NB4 (cell line): Measurements from ENCODE around the gene SRP9.
"Not testable (repeated sequence)": the region's sequence is repeated elsewhere in the genome, so short reads cannot be mapped to it uniquely, and the experiment has no call there.

ENCODE experiments used
- DNase-seq: peaks from one replicate; pipeline ENCODE4 v3.0.0; 2010; ENCODE audit warnings: low read depth
- H3K4me3 ChIP-seq: one replicate; pipeline ENCODE4 v1.5.1; 2011; ENCODE audit warnings: mild to moderate bottlenecking, low read depth, low read length, moderate library complexity
- CTCF ChIP-seq: IDR thresholded peaks from one replicate; pipeline ENCODE4 v1.5.1; 2012; ENCODE audit warnings: low read depth, low read length
- MAX ChIP-seq: IDR thresholded peaks from 2 replicates; pipeline ENCODE4 v1.6.1; 2011; ENCODE audit warnings: low read depth, low read length
- MYC ChIP-seq: IDR thresholded peaks from 2 replicates; pipeline ENCODE4 v1.6.1; 2011; ENCODE audit warnings: low read depth, low read length
- POLR2A ChIP-seq: IDR thresholded peaks from 2 replicates; pipeline ENCODE4 v1.6.1; 2011; ENCODE audit warnings: mild to moderate bottlenecking; ENCODE audit not compliant: insufficient read length; ENCODE audit errors: extremely low read depth

SRP9 gene

DNA sequence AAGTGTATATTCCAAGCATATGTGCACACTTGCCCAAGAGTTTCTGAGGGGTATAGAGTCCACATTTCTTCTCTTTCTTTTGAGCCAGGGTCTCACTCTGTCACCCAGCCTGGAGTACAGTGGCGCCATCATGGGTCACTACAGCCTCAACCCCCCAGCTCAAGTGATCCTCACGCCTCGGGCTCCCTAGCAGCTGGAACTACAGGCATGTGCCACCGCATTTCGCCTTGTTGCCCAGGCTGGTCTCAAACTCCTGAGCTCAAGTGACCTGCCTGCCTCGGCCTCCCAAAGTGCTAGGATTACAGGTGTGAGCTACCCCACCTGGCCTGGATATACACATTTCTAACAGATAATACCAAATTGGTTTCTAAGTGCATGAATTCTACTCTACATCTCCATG is 17.1 kb upstream of the SRP9 start:
- TF ChIP-seq MYC (no peak), MAX (no peak), CTCF (no peak), POLR2A (no peak)
- H3K4me3 ChIP-seq, result no peak overlapping the region
- DNase-seq, result no peak

- not testable (repeated sequence) for DNase-seq, H3K4me3 ChIP-seq
These were observed 16.2 kb upstream of the SRP9 start for GRCh38 chr1:225761395-225761794.

GRCh38 chr1:225762002-225762441 is 15.6 kb upstream of the SRP9 start:
- H3K4me3 ChIP-seq, result no peak overlapping the region
- TF ChIP-seq MYC, result no peak
- no peak for DNase-seq

DNA sequence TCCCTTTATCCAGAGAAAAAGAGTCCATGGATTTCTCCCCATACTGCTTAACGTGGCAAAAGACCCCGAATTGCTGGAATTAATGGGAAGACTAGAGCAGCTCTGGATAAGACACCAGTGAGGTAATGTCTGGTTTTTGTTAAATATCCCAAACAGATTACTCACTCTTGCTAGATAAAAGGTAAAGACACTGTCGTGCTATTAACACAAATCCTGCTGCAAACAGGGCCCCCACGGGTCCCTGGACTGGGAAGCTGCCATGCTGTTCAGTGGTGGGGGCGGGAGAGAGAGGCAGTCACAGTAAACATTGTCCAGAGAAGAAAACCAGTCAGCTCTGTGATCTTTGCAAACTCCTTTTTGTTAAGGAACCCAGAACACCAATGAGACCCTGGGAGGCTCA is 15.2 kb upstream of the SRP9 start:
- DNase-seq, result no peak
- no peak overlapping the region for H3K4me3 ChIP-seq
- TF ChIP-seq MAX, result no peak
- no peak for TF ChIP-seq POLR2A
- TF ChIP-seq CTCF, result no peak
- TF ChIP-seq MYC, result no peak

- H3K4me3 ChIP-seq, result no peak overlapping the region
- DNase-seq, result no peak
- no peak for TF ChIP-seq POLR2A
- no peak for TF ChIP-seq CTCF
- TF ChIP-seq MAX, result no peak
- TF ChIP-seq MYC, result no peak
These were observed 13.7 kb upstream of the SRP9 start for GRCh38 chr1:225763716-225764548.

GRCh38 chr1:225765982-225766674 is 11.5 kb upstream of the SRP9 start:
- no peak for DNase-seq
- H3K4me3 ChIP-seq, result no peak overlapping the region
- TF ChIP-seq CTCF, result no peak
- no peak for TF ChIP-seq MAX
- no peak for TF ChIP-seq POLR2A
- no peak for TF ChIP-seq MYC
